ENCODE data around the gene FARSB.
"Not testable (repeated sequence)": the region's sequence is repeated elsewhere in the genome, so short reads cannot be mapped to it uniquely, and the experiment has no call there.

Gene FARSB

GRCh38 chr2:222604749-222605515 lies 51.0 kb downstream of the FARSB start:
- no peak for DNase-seq (ENCODE audit: low read depth)

GRCh38 chr2:222603501-222603900 lies 52.4 kb downstream of the FARSB start:
- DNase-seq (ENCODE audit: low read depth) = no peak

DNA sequence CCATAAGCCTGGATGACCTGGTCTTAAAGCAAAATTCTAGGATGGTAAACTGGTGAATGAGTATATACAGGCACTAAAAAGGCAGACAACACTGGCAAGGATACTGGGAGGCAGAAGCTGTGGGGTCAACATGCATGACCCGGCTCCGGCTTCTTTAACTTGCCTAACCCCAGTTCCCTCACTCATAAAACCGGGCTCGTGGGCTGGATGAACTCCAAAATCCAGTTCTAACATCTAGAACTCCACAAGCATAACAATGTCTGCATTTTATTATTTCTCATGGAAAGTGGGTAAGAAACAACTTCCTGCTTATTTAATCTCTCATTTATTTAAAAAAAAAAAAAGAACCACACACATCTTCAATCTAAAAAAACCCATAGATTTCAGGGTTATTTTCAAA lies 57.3 kb downstream of the FARSB start:
- no peak for DNase-seq (ENCODE audit: low read depth)

- no peak for DNase-seq (ENCODE audit: low read depth)
Measured at GRCh38 chr2:222595581-222595980, 60.3 kb downstream of the FARSB start.

- no peak for DNase-seq (ENCODE audit: low read depth)
Measured at GRCh38 chr2:222594679-222595078, 61.2 kb downstream of the FARSB start.

GRCh38 chr2:222592176-222592575 lies 63.7 kb downstream of the FARSB start:
- no peak for DNase-seq (ENCODE audit: low read depth)

DNA sequence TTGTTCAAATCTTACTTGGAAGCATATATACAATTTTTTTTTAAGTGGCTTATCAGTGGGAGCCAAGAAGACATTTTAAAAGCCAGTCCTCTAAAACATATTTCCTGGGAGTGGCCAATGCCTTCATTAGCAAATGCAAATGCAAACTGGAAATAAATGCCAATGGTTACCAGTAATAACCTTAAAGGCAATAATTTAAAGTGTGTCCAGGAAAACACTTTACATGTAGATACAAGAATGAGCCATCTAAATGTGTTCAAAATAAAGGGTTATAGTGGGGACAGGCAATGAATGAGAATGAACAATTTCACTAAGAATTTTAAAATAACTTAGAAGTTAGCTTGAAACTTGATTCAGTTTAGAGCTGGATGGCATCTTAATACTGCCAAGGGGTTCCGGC lies 64.2 kb downstream of the FARSB start:
- DNase-seq (ENCODE audit: low read depth) = no peak

DNA sequence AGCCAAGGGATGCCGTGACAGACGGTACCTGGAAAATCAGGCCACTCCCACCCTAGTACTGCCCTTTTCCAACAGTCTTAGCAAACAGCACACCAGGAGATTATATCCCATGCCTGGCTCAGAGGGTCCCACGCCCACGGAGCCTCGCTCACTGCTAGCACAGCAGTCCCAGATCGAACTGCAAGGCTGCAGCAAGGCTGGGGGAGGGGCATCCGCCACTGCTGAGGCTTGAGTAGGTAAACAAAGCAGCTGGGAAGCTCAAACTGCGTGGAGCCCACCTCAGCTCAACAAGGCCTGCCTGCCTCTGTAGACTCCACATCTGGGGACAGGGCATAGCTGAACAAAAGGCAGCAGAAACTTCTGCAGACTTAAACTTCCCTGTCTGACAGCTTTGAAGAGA lies 71.3 kb downstream of the FARSB start:
- DNase-seq (ENCODE audit: low read depth) = not testable (repeated sequence)

DNA sequence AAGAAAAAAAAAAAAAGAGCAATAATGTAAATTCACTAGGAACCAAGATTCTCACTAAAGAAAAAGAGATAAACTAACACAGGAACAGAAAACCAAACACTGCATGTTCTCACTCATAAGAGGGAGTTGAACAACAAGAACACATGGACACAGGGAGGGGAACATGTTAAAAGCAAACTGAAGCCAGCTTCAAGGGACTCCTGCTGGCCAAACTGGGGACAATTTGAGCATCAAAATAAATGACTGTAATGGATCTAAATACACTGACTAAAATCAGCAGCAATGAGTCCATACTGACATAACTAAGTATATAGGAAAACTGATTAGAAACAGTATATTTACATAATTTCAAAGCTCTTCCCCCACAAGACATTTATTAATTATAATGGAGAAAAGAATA lies 73.0 kb downstream of the FARSB start:
- no peak for DNase-seq (ENCODE audit: low read depth)

DNA sequence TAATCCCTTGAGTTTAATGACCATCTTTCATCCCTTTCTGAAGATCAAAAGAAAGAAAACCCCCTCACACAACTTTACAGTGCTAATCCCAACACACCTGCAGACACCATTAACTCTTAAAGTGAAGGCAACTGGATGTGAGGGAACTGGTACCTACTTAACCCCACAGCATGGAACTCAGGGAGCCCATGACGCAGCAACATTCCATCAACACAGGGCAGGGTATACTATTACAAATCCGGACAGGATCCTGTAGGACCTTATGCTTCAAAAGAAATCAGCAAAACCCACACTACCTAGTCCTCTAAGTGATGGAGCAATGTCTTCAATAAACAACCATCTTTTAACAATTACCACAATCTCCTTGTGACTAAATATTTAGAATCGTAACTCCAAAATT lies 78.6 kb downstream of the FARSB start:
- no peak for DNase-seq (ENCODE audit: low read depth)

DNA sequence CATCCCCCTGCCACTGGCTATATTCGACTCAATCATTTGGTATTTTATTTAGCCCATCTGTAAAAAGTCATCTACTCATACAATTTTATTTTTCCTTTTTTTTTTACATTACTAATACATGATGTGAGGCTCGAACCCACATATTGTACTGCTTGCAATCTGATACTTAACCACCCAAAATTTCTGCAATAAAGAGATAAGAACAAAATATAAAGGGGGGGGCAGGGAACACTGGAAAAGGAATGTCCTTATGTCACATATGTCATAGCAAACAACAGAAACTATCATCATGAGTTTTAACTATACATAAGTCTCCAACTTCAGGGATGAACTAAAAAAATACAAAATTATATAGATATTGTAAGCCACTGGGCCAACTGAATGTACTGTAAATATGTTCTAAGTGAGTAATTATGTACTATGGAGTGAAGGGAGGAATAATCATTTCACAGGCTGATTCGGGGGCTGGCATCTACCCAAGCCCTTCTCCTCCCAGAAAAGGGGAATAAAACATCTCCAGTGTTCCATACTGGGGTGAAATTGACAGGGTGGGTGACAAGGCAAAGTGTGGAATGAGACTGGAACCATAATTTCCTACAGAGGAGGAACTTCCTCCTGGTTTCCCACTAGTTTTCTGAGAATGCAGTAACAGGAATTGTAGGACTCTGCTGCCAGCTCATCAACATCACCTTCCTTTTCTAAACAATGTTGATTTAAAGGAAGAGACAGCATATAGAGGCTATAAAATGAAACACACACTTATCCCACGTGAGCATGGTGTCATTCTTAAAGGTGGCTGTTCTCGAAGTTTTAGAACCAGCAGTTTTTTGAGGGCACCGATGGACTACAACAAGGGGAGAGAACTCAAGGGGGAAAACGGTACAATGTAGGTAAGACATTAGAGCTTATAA lies 79.5 kb downstream of the FARSB start:
- DNase-seq (ENCODE audit: low read depth) = no peak

DNA sequence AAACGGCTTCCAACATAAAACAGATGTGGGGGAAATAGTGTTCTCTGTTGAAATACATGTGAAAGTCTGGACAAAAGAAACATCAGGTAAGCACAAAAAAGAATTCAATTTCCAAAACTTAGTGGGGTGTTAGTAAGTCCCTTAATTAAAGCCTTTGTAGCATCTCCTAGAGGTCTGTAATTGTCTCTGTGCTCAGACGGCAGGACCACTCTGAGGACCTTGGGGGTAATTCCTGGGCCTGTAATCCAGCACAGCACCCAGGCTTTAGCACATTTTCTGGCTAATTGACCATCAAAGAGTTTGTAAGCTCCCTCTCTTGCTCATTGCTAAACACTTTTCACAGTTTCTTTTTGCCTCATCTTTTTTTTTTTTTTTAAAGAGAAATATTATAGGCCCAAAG lies 80.3 kb downstream of the FARSB start:
- DNase-seq (ENCODE audit: low read depth) = no peak

GRCh38 chr2:222572751-222573174 lies 83.1 kb downstream of the FARSB start:
- no peak for DNase-seq (ENCODE audit: low read depth)

DNA sequence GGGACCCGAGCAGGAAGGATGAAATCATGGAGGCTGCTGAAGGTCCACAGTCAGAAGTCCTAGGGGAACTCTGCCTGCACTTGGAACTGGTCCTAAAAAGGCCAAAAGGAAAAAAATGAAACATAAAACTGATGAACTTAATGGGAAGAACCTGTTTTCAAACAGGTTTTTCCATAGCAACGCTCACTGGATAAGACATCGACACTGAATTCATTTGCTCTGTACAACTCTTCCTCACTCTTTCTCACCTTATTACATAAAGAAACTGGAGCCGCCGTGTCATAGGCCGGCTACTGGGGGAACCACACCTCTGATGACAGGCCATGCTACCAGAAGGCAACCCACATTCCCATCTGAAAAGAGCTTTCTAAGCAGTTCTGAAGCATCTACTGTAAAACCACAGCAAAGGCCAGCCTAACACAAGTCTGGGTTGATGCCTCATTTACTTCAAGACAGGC lies 83.6 kb downstream of the FARSB start:
- DNase-seq (ENCODE audit: low read depth) = no peak

DNA sequence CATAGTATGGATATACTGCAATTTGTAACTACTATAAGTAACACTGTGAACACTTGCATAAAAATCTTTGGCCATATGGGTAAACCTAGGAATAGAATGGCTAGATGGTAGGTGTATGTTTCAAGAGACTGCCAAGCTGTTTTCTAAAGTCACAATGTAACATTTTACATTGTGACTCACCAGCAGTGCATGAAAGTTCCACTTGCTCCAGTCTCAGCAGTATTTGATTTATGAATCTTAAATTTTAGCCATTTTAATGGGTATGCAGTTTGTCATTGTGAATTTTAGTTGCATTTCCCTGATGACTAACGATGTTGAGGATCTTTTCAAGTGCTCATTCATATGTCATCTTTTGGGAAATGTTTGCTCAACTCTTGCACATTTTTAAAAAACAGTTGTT lies 86.1 kb downstream of the FARSB start:
- DNase-seq (ENCODE audit: low read depth) = no peak

DNA sequence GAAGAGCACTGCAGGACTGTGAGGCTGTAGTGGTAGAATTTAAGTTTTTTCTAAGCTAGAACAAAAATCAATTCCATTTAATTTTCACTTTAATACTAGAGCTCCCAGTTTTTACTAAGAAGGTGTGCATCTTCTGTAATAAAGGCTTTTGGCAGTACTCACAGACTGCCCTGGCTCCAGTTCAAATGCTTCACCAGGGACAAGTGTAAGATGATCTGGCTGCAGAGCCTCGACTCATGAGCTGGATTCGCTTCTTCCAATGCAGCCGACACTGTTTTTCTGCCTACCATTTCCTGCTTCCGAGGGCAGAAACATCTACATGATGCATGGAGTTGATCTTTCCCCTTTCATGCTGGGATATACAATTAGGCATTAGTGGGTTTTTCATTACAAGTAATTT lies 87.0 kb downstream of the FARSB start:
- no peak for DNase-seq (ENCODE audit: low read depth)

GRCh38 chr2:222566229-222566628 lies 89.7 kb downstream of the FARSB start:
- DNase-seq (ENCODE audit: low read depth) = no peak

GRCh38 chr2:222563936-222564335 lies 92.0 kb downstream of the FARSB start:
- no peak for DNase-seq (ENCODE audit: low read depth)

GRCh38 chr2:222563106-222563718 lies 92.7 kb downstream of the FARSB start:
- DNase-seq (ENCODE audit: low read depth) = no peak

DNA sequence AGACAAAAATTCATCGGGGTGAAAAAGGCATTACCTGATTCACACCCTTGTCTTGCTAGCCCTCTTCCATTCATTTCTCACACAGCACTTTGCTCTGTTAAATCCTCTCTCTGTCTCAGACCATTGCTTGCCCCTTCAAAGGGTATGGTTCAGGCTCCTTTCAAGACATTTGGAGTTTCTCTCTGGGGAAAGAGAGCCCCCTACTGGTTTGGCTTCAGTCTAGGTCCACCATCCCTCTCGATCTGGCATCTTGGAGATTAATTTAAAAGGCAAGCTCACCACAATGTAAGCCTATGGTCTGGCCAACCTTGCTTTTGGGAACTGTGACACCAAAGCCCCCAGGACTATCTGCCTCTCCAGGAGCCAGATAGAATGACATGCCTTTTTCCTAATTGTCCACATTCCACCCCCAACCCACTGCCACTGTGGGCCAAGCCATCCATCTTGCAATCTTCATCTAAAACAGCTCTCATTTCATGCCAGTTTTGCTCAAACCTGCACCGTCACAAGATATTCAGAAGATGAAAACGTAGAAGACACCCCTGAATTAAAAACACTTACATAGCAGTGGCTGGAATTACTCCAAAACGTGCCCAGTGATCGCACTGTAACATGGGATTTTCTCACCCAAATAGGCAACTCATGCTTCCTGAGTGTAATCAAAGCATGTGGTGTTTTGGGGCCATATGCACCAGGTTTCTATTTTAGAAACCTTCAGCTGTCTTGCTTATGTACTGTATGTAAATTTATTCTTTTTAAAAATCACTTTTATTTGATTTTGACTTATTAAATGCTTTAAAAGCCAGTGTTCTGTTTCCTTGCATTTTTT lies 93.9 kb downstream of the FARSB start:
- no peak for DNase-seq (ENCODE audit: low read depth)

DNA sequence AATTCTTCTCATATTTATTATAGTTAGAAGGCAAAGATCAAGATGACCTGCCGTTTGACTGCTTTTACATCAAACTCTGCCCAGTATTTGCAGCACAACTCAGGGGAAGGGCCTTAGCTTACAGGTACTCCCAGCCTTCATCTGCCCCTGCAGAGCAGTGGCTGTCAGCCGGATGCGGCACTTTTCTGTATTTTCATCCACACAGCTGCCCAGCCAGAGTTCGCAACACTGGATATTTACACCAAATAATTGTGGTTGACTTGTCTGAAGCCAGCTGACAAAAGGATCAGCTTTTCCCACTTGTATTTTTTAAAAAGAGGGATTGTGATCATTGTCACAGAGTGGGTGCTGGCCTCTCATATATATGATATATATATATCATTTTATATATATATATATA lies 94.7 kb downstream of the FARSB start:
- DNase-seq (ENCODE audit: low read depth) = no peak

GRCh38 chr2:222554517-222554916 lies 101.4 kb downstream of the FARSB start:
- no peak for DNase-seq (ENCODE audit: low read depth)
